GM12873 (cell line): ENCODE measurements around the gene JPH2.
A peak's percentile ranks its signal among the peaks of the same experiment; 100 is the strongest.

Experiments
- TF ChIP-seq, protein P1 (sequence below): IDR thresholded peaks from 2 replicates; pipeline ENCODE4 v1.5.1; 2012; ENCODE audit warnings: low read depth, mild to moderate bottlenecking, moderate library complexity, low read length, control low read depth; ENCODE audit not compliant: insufficient read depth; ENCODE audit errors: missing control alignments

Gene JPH2

DNA sequence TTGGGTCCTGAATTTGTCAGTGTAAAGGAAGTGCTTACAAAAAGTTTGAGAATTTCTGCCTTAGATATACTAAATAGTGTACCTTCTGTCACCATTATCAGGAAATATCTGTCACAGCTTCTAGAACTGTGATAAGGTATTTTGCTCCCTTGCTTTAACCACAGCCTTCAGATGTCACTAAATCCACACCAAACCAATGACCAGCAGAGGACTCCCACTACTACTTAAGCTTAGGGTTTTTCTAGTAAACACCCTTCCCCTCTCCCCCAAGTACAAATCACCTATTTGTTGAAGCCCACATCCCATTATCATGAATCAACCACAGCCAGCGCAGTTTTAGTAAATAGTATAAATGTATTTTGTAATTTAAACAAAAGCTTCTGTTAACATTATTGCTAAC, 8.6 kb upstream of the JPH2 start:
- TF ChIP-seq, protein P1, sequence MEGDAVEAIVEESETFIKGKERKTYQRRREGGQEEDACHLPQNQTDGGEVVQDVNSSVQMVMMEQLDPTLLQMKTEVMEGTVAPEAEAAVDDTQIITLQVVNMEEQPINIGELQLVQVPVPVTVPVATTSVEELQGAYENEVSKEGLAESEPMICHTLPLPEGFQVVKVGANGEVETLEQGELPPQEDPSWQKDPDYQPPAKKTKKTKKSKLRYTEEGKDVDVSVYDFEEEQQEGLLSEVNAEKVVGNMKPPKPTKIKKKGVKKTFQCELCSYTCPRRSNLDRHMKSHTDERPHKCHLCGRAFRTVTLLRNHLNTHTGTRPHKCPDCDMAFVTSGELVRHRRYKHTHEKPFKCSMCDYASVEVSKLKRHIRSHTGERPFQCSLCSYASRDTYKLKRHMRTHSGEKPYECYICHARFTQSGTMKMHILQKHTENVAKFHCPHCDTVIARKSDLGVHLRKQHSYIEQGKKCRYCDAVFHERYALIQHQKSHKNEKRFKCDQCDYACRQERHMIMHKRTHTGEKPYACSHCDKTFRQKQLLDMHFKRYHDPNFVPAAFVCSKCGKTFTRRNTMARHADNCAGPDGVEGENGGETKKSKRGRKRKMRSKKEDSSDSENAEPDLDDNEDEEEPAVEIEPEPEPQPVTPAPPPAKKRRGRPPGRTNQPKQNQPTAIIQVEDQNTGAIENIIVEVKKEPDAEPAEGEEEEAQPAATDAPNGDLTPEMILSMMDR, result no peak

DNA sequence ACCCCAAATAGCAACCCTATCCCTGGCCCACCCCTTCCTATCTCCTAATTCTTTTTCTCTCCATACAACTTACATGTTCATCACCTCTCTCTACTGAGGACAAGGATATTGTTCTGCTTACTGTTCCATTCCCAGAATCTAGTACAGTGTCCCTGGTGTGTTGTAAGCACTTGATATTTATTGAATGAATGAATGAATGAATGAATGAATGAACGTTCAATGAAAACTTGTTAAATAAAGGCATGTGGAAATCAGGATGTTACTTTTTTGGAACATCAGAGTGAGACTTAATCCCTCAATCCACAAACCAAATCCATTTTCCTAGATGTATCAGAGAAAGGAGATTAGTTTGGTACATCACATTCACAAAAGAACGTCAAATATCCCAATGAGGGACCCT, 6.8 kb upstream of the JPH2 start:
- TF ChIP-seq, protein P1, result no peak

DNA sequence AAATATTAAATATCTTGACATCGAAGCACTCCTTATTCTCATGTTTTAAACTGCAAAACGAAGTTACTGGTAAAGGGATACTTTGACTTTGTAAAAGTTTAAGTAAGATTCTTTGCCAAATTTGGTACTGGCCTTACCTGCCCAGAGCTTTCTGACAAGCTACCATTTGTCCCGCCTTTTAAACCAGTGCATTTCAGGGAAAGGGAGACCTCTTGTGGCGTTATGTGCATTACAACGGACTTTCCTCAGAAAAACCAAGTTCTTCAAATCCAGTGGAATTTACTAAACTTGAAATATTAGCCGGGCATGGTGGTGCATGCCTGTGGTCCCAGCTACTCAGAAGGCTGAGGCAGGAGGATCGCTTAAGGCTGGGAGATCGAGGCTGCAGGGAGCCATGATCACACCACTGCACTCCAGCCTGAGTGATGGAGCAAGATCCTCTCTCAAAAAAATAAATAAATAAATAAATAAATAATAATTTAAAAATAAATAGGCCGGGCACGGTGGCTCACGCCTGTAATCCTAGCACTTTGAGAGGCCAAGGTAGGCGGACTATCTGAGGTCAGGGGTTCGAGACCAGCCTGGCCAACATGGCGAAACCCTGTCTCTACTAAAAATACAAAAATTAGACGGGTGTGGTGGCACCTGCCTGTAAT, 3.3 kb upstream of the JPH2 start:
- TF ChIP-seq, protein P1, result peak; percentile 80

DNA sequence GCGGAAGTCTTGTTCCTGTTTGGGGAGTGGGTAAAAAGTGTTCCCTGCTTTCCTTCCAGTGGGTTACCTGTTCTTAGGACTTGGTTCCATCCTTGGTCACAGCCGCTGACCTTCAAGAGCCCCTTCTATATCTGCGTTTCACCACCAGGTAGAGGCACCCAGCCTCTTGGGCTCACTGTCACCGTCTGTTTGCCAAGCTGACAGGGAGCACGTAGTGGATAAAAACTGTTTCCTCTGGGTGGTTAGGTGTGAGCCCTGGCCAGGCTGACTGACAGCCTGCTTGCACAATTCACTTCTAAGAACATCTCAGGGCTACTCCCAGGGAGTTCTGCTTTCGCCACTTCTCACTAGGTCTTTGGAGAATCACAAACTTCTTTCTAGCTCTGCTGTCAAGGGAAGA, 1.8 kb upstream of the JPH2 start:
- TF ChIP-seq, protein P1, result no peak

DNA sequence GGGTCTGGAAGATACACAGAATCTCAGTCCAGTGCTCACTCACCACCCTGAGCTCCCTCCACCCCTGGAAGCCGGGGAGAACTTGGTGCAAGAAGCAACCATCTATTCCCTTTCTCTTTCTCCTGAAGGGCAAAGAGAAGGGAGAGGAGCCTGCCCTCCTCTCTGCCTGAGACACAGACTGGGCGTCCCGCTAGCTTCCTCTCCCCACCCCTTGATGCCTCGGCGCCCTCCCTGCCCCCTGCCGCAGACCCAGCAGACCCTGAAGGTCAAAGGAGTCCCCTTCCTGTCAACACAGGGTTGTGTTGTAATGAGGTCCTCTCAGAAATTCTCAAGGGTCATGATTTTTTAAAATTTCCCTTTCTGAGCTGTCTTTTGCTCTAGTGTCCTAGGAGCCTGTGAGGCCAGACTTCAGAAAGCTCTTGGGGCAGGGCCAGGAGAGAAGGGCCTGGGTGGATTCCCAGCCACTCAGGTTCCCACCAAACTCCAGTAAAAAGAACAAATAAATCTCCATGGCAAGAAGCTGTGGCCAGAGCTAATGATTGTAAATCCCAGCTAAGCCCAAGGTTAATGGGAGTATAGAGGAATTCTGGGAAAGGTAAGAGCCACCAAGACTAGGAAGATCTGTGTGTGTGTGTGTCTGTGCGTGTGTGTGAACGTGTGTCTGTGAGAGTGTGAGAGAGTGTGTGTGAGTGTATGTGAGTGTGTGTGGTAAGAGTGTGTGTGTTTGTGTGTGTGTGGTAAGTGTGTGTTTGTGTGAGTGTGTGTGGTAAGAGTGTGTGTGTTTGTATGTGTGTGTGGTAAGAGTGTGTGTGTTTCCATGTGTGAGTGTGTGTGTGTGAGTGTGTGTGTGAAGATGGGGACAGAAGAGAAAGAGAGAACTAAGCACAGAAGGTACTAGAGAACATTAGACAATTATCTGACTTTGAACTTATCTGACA, 1.1 kb upstream of the JPH2 start:
- TF ChIP-seq, protein P1, result no peak

DNA sequence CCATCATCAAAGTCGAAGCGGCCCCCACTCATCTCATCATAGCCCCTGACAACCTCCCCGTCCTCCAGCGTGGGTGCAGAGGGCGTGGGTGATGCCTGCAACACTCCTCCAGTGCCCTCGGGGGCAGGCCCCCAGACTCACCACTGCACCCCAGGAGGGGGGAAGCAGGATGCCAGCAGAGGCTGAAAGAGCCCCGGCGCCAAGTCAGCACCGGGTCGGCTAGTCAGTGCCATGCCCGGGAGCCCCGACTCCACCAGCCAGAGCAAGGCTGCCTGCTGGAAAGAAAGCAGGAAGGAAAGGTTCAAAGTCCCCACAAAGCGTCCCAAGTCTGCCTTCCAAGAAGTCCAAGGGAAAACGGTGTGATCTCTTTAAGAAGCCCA, 324 bp downstream of the JPH2 start:
- TF ChIP-seq, protein P1, result no peak

DNA sequence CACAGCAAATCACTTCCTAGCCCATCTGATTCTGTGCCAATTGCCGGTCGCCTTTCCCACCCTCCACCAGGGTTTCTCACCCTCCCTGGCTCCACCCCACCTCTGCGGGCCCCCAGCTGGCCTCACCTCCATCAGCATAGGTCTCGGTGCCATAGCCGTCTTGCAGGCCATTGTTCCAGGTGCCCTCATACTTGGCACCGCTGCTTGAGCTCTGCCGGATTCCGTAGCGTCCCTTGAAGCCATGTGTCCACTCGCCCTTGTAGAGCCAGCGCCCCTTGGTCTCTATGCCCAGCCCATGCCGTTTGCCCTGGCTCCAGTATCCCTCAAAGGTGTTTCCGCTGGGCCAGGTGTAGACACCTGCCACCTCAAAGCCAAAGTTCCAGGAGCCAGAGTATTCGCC, 787 bp downstream of the JPH2 start:
- TF ChIP-seq, protein P1, result no peak
